Effector memory CD4-positive, alpha-beta T cell (primary cell): Measurements from ENCODE around the gene SORCS2.

Experiments used
- DNase-seq, 3 donors: peaks; one replicate each; pipeline ENCODE4 v3.0.0-alpha.2; 2020
- H3K27ac ChIP-seq: 2 replicates; pipeline ENCODE4 v1.7.0; 2013; ENCODE audit warnings: mild to moderate bottlenecking, low read length, moderate library complexity; ENCODE audit not compliant: insufficient read depth, poor library complexity, severe bottlenecking
- H3K27me3 ChIP-seq: replicated peaks from 2 replicates; pipeline ENCODE4 v1.7.0; 2013; ENCODE audit warnings: mild to moderate bottlenecking, low read length; ENCODE audit not compliant: insufficient read depth, control insufficient read depth, poor library complexity, severe bottlenecking
- H3K36me3 ChIP-seq: 2 replicates; pipeline ENCODE4 v1.7.0; 2013; ENCODE audit warnings: mild to moderate bottlenecking, low read length, moderate library complexity; ENCODE audit not compliant: control insufficient read depth, insufficient read depth
- H3K4me1 ChIP-seq: 2 replicates; pipeline ENCODE4 v1.7.0; 2013; ENCODE audit warnings: low read length, mild to moderate bottlenecking; ENCODE audit not compliant: control insufficient read depth, insufficient read depth, poor library complexity, severe bottlenecking
- H3K4me3 ChIP-seq: 2 replicates; pipeline ENCODE4 v1.7.0; 2013; ENCODE audit warnings: low read length, low read depth, mild to moderate bottlenecking; ENCODE audit not compliant: insufficient read depth, poor library complexity, severe bottlenecking
- H3K9me3 ChIP-seq: 2 replicates; pipeline ENCODE4 v1.7.0; 2013; ENCODE audit warnings: mild to moderate bottlenecking, low read length, moderate library complexity; ENCODE audit not compliant: control insufficient read depth

Gene SORCS2

DNA sequence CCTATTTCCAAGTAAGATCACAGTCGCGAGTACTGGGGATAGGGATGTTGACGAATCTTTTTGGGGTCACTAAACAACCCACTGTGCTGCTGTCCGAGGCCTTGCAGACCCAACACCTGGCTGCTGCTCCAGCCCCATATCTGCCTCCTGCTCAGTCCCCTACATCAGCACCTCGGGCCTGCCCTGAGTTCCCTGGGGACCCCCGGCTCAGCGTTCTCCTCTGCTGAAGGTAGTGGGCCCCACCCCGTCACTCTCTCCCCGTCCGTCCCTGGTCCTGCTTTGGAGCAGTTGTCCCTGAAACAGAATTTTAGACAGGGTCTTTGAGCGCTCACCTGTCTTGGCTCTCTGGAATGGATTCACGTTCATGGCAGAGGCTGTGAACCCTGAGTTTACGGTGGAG, 444.8 kb downstream of the SORCS2 start:
- H3K4me3 ChIP-seq = no peak overlapping the region
- H3K27ac ChIP-seq = no peak overlapping the region
- no peaks in the 10 kb centered on the region for H3K4me1 ChIP-seq
- no peaks in the 10 kb centered on the region for H3K36me3 ChIP-seq
- no peak for DNase-seq
- no peaks in the 10 kb centered on the region for H3K9me3 ChIP-seq
- H3K27me3 ChIP-seq = no peaks in the 10 kb centered on the region

DNA sequence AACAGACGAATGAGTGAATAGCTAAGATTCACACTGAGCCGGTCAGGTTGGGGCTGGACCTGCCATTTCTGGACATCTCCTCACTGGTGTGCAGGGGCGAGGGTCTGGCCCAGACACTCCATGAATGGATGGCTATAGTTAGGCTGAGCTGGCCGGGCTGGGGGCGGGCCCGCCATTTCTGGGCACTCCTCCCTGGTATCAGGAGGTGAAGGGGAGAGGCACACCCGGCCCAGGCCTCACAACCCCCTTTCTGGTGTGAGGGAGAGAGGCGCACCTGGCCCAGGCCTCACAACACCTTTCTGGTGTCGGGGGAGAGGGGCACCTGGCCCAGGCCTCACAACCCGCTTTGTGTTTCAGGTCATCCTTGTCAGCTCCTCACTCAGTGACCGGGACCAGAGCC, 445.6 kb downstream of the SORCS2 start:
- H3K4me1 ChIP-seq = no peaks in the 10 kb centered on the region
- DNase-seq = no peak
- H3K27me3 ChIP-seq = no peaks in the 10 kb centered on the region
- H3K4me3 ChIP-seq = no peak overlapping the region
- no peak overlapping the region for H3K27ac ChIP-seq
- H3K36me3 ChIP-seq = no peaks in the 10 kb centered on the region
- H3K9me3 ChIP-seq = no peaks in the 10 kb centered on the region

- no peak for DNase-seq
- Histone ChIP-seq H3K36me3 (no peaks in the 10 kb centered on the region), H3K4me3 (no peak overlapping the region), H3K27me3 (no peaks in the 10 kb centered on the region), H3K9me3 (no peaks in the 10 kb centered on the region), H3K27ac (no peak overlapping the region), H3K4me1 (no peaks in the 10 kb centered on the region)
These were observed 446.2 kb downstream of the SORCS2 start for GRCh38 chr4:7638489-7638888.

- Histone ChIP-seq H3K4me3 (no peak overlapping the region), H3K27ac (no peak overlapping the region)
These were observed 446.8 kb downstream of the SORCS2 start for GRCh38 chr4:7638984-7639789.

GRCh38 chr4:7640136-7640535, 447.8 kb downstream of the SORCS2 start:
- no peak for DNase-seq
- no peak overlapping the region for H3K4me3 ChIP-seq
- H3K9me3 ChIP-seq = no peaks in the 10 kb centered on the region
- no peaks in the 10 kb centered on the region for H3K4me1 ChIP-seq
- H3K27me3 ChIP-seq = no peaks in the 10 kb centered on the region
- no peak overlapping the region for H3K27ac ChIP-seq
- no peaks in the 10 kb centered on the region for H3K36me3 ChIP-seq

More at GRCh38 chr4:7638984-7639789, 446.8 kb downstream of the SORCS2 start:
- Histone ChIP-seq H3K9me3 (no peaks in the 10 kb centered on the region), H3K36me3 (no peaks in the 10 kb centered on the region), H3K27me3 (no peaks in the 10 kb centered on the region), H3K4me1 (no peaks in the 10 kb centered on the region)
- DNase-seq = no peak

- Histone ChIP-seq H3K4me3 (no peak overlapping the region), H3K27ac (no peak overlapping the region), H3K9me3 (no peaks in the 10 kb centered on the region), H3K4me1 (no peaks in the 10 kb centered on the region), H3K27me3 (no peaks in the 10 kb centered on the region), H3K36me3 (no peaks in the 10 kb centered on the region)
- DNase-seq = no peak
These were observed 449.4 kb downstream of the SORCS2 start for GRCh38 chr4:7641712-7642111.

DNA sequence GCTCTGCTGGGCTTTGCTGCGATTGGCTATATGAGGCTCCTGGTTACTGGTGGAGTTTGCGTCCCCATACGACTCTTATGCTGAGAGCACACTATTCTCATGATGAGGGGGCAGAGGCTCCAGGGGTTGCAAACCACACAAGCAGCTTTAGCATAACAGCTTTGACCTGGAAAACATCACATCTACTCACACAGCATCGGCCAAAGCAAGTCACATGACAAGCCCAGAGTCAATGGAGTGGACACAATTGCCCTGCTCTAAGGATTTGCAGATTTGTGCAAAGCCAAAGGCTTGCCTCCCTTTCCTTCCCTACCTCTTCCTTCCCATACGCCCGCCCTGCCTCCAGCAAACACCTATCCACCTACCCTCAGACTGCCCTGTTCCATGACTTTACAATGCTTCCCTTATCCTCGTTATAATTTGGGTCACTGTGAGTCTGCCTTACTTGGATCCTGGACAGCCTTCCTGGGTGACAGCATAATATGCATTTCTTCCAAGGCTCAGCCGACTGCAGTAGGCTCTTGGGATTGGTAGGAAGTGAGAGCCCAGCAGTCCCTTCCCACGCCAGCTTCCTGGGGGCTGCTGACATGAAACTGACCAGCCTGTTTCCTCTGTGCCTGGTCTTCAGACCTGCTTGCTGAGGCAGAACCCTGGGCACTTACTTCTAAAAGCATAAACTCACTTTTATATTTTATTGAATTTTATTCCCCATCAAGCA, 450.6 kb downstream of the SORCS2 start:
- no peaks in the 10 kb centered on the region for H3K9me3 ChIP-seq
- no peak overlapping the region for H3K27ac ChIP-seq
- H3K27me3 ChIP-seq = no peaks in the 10 kb centered on the region
- DNase-seq = no peak
- no peaks in the 10 kb centered on the region for H3K36me3 ChIP-seq
- no peak overlapping the region for H3K4me3 ChIP-seq
- peaks cover 3% of the 10 kb centered on the region for H3K4me1 ChIP-seq

DNA sequence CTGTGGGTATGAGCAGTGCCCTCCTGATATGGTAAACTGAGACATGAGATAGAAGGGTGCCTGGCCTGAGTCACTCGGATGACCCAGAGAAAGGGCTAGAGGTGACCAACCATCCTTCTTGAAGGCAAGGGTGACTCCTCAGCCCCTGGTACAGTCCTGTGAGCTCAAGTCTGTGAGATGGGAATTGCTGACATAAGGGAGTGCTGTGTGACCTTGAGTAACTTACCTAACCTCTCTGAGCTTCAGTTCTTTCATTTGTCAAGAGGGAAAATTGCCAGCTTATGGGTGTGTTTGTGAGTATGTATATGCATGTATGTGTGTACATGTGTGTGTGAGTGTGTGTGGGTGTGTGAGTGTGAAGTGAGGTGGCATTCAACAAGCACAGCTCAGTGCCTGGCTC, 452.8 kb downstream of the SORCS2 start:
- H3K4me1 ChIP-seq = peaks cover 8% of the 10 kb centered on the region
- H3K36me3 ChIP-seq = no peaks in the 10 kb centered on the region
- no peaks in the 10 kb centered on the region for H3K9me3 ChIP-seq
- no peak overlapping the region for H3K4me3 ChIP-seq
- no peak overlapping the region for H3K27ac ChIP-seq
- no peak for DNase-seq
- H3K27me3 ChIP-seq = no peaks in the 10 kb centered on the region

- no peak for DNase-seq
- Histone ChIP-seq H3K36me3 (no peaks in the 10 kb centered on the region), H3K27me3 (no peaks in the 10 kb centered on the region), H3K4me1 (peaks cover 11% of the 10 kb centered on the region), H3K4me3 (no peak overlapping the region), H3K9me3 (no peaks in the 10 kb centered on the region), H3K27ac (no peak overlapping the region)
These were observed 453.6 kb downstream of the SORCS2 start for GRCh38 chr4:7645956-7646355.

- Histone ChIP-seq H3K9me3 (no peaks in the 10 kb centered on the region), H3K36me3 (no peaks in the 10 kb centered on the region), H3K4me3 (no peak overlapping the region), H3K27me3 (no peaks in the 10 kb centered on the region), H3K4me1 (peaks cover 11% of the 10 kb centered on the region), H3K27ac (no peak overlapping the region)
- DNase-seq = no peak
These were observed 454.2 kb downstream of the SORCS2 start for GRCh38 chr4:7646384-7647061.
